ENCODE measurements around the gene AGAP3.

DNA sequence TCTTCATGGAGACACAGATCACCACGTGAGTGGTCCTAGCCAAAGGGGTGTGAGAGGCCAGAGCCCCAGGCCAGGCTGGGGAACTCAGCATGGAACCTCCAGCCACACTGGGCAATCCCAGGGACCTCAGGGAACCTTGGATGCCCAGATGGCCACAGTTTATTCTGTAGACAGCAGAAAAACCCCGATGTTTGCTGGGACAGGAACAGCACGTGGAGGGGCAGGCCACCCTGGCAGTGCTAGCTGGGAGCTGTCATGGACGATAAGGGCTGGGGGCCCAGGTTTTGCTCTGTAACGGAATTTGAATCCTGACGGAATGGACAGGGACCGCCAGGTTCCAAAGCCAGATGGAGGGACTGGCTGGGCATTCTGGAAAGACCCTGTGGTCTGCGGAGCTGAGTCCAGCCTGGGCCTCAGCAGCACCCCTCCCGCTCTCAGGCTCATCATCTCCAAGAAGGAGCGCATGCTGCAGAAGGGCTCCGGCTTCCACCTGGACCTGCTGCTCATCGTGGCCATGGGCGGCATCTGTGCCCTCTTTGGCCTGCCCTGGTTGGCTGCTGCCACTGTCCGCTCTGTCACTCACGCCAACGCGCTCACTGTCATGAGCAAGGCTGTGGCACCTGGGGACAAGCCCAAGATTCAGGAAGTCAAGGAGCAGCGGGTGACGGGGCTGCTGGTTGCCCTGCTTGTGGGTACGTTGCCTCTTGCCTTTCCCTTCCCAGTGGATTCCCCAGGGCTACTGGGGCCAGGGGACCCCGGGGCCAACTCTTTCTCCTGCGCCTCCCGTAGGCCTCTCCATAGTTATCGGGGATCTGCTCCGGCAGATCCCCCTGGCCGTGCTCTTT lies 11.2 kb upstream of the AGAP3 start:
- TF ChIP-seq, protein P1, sequence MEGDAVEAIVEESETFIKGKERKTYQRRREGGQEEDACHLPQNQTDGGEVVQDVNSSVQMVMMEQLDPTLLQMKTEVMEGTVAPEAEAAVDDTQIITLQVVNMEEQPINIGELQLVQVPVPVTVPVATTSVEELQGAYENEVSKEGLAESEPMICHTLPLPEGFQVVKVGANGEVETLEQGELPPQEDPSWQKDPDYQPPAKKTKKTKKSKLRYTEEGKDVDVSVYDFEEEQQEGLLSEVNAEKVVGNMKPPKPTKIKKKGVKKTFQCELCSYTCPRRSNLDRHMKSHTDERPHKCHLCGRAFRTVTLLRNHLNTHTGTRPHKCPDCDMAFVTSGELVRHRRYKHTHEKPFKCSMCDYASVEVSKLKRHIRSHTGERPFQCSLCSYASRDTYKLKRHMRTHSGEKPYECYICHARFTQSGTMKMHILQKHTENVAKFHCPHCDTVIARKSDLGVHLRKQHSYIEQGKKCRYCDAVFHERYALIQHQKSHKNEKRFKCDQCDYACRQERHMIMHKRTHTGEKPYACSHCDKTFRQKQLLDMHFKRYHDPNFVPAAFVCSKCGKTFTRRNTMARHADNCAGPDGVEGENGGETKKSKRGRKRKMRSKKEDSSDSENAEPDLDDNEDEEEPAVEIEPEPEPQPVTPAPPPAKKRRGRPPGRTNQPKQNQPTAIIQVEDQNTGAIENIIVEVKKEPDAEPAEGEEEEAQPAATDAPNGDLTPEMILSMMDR (IDR thresholded peaks at IDR 0.05), result no peak
- TF ChIP-seq POLR2A (IDR thresholded peaks at IDR 0.05), result no peak

Measured in uterus (tissue), 2 donors.